Kidney capillary endothelial cell (primary cell): ENCODE data around the gene HABP2.

Experiments used
- DNase-seq: peaks from one replicate; pipeline ENCODE4 v3.0.0-alpha.2; 2018; ENCODE audit warnings: low spot score

HABP2 gene

GRCh38 chr10:113631684-113632367 is 79.0 kb downstream of the HABP2 start:
- DNase-seq = no peak
